HS-27A (cell line): ENCODE results near the gene TMEM202.
"Not testable (repeated sequence)": the region's sequence is repeated elsewhere in the genome, so short reads cannot be mapped to it uniquely, and the experiment has no call there.

Experiments used
- DNase-seq: peaks from one replicate; pipeline ENCODE4 v3.0.0-alpha.2; 2012; ENCODE audit warnings: low read depth, missing footprints

The TMEM202 gene

GRCh38 chr15:72397796-72398588 is at the start of gene TMEM202:
TMEM202 (plus strand) TSS chr15:72398305; CDS start chr15:72398327, 22 bp downstream.
- DNase-seq = no peak

- no peak for DNase-seq
These were observed 44.8 kb upstream of the TMEM202 start for GRCh38 chr15:72353266-72353665.

- DNase-seq = no peak
These were observed 43.6 kb upstream of the TMEM202 start for GRCh38 chr15:72354496-72354895.

GRCh38 chr15:72358121-72358520 is 40.0 kb upstream of the TMEM202 start:
- DNase-seq = no peak

- no peak for DNase-seq
These were observed 39.4 kb upstream of the TMEM202 start for GRCh38 chr15:72358650-72359171.

GRCh38 chr15:72361176-72361575 is 36.9 kb upstream of the TMEM202 start:
- no peak for DNase-seq

- DNase-seq = no peak
These were observed 32.3 kb upstream of the TMEM202 start for GRCh38 chr15:72365844-72366243.

- no peak for DNase-seq
These were observed 29.8 kb upstream of the TMEM202 start for GRCh38 chr15:72368325-72368724.

GRCh38 chr15:72368899-72369298 is 29.2 kb upstream of the TMEM202 start:
- DNase-seq = no peak

GRCh38 chr15:72369964-72370363 is 28.1 kb upstream of the TMEM202 start:
- DNase-seq = no peak

- DNase-seq = no peak
These were observed 25.7 kb upstream of the TMEM202 start for GRCh38 chr15:72372361-72372760.

- no peak for DNase-seq
These were observed 22.6 kb upstream of the TMEM202 start for GRCh38 chr15:72375501-72375845.

GRCh38 chr15:72375846-72376581 is 22.1 kb upstream of the TMEM202 start, which contains the start of gene HEXA:
HEXA (minus strand) TSS chr15:72376014; CDS start chr15:72375972, 42 bp downstream.
- DNase-seq = peak; percentile 92

GRCh38 chr15:72377331-72377730 is 20.8 kb upstream of the TMEM202 start:
- DNase-seq = no peak

- DNase-seq = not testable (repeated sequence)
These were observed 19.0 kb upstream of the TMEM202 start for GRCh38 chr15:72379106-72379505.

- no peak for DNase-seq
These were observed 18.2 kb upstream of the TMEM202 start for GRCh38 chr15:72379856-72380430.

GRCh38 chr15:72380743-72381142 is 17.4 kb upstream of the TMEM202 start:
- DNase-seq = no peak

- no peak for DNase-seq
These were observed 16.0 kb upstream of the TMEM202 start for GRCh38 chr15:72382146-72382545.

GRCh38 chr15:72387741-72388140 is 10.4 kb upstream of the TMEM202 start:
- no peak for DNase-seq

GRCh38 chr15:72389231-72389630 is 8.9 kb upstream of the TMEM202 start:
- DNase-seq = no peak

GRCh38 chr15:72396331-72396730 is 1.8 kb upstream of the TMEM202 start:
- DNase-seq = not testable (repeated sequence)

GRCh38 chr15:72398648-72399047 is 543 bp downstream of the TMEM202 start:
- no peak for DNase-seq

- DNase-seq = no peak
These were observed 4.6 kb downstream of the TMEM202 start for GRCh38 chr15:72402726-72403125.
